Tibial artery (tissue), 4 donors: ENCODE data around the gene MYRIP.
"Not testable (repeated sequence)": the region's sequence is repeated elsewhere in the genome, so short reads cannot be mapped to it uniquely, and the experiment has no call there.

Experiments
- DNase-seq, 2 donors: peaks; one replicate each; pipeline ENCODE4 v3.0.0-alpha.2; 2019
- H3K27ac ChIP-seq, 2 donors: fragments of 200-600 bp; sonication (generic) in 1 of 2; 1 replicate in 1 of 2; 2 replicates in 1 of 2; pipeline ENCODE4 v1.5.1; 2018 to 2019; ENCODE audit warnings: mild to moderate bottlenecking in 1 of 2
- H3K27me3 ChIP-seq, 2 donors: fragments of 200-600 bp; sonication (generic) in 1 of 2; one replicate each; pipeline versions ENCODE4 v1.5.1 to v1.6.0; 2016 to 2019
- H3K36me3 ChIP-seq, 3 donors: fragments of 200-600 bp; sonication (generic) in 2 of 3; one replicate each; pipeline ENCODE4 v1.5.1; 2016 to 2019; ENCODE audit warnings: mild to moderate bottlenecking in 2 of 3
- H3K4me1 ChIP-seq, 4 donors: fragments of 200-600 bp; sonication (generic) in 2 of 4; 1 replicate in 3 of 4; 2 replicates in 1 of 4; pipeline ENCODE4 v1.5.1; 2016 to 2019
- H3K4me3 ChIP-seq, 2 donors: fragments of 200-600 bp; sonication (generic) in 1 of 2; 1 replicate in 1 of 2; 2 replicates in 1 of 2; pipeline ENCODE4 v1.5.1; 2018 to 2019; ENCODE audit warnings: mild to moderate bottlenecking in 2 of 2
- H3K9me3 ChIP-seq, 3 donors: fragments of 200-600 bp; sonication (generic) in 1 of 3; one replicate each; pipeline ENCODE4 v1.5.1; 2016 to 2019
- CTCF ChIP-seq, 2 experiments: fragments of 200-600 bp in 1 of 2; fragments of 450-650 bp in 1 of 2; IDR thresholded peaks; one replicate each; pipeline ENCODE4 v1.5.1; 2017 to 2019; ENCODE audit warnings: antibody characterized with exemption in 2 of 2, mild to moderate bottlenecking in 1 of 2, moderate library complexity in 1 of 2
- intact Hi-C: fragments of 100-400 bp; cut with DNase I; formaldehyde crosslinking; loops from one replicate; pipeline ENCODE4 v1.15.0; 2023; ENCODE audit warnings: low total_unique reads

MYRIP gene

GRCh38 chr3:40083066-40083465, 273.7 kb downstream of the MYRIP start:
- intact Hi-C loops = no loop called here
- H3K27me3 ChIP-seq = no peaks in the 10 kb centered on the region
- no peaks in the 10 kb centered on the region for H3K36me3 ChIP-seq
- no peak overlapping the region for H3K4me3 ChIP-seq
- H3K27ac ChIP-seq = no peak overlapping the region
- TF ChIP-seq CTCF (IDR thresholded peaks at IDR 0.05) = no peak
- DNase-seq = no peak
- H3K9me3 ChIP-seq = no peaks in the 10 kb centered on the region
- H3K4me1 ChIP-seq = peaks cover 0 to 29% (median 22%) of the 10 kb centered on the region in 4 donors

GRCh38 chr3:40084424-40084823, 275.0 kb downstream of the MYRIP start:
- H3K9me3 ChIP-seq, H3K27me3 ChIP-seq: not testable (repeated sequence)
- H3K4me1 ChIP-seq = peaks cover 0 to 16% (median 12%) of the 10 kb centered on the region in 4 donors

GRCh38 chr3:40086890-40087883, 277.8 kb downstream of the MYRIP start:
- H3K4me3 ChIP-seq = no peak overlapping the region
- intact Hi-C loops = no loop called here
- no peaks in the 10 kb centered on the region for H3K9me3 ChIP-seq
- no peak for DNase-seq
- peaks cover 0 to 14% (median 0%) of the 10 kb centered on the region in 4 donors for H3K4me1 ChIP-seq
- H3K27ac ChIP-seq = no peak overlapping the region
- no peaks in the 10 kb centered on the region for H3K27me3 ChIP-seq
- no peaks in the 10 kb centered on the region for H3K36me3 ChIP-seq
- no peak for TF ChIP-seq CTCF (IDR thresholded peaks at IDR 0.05)

More at GRCh38 chr3:40084424-40084823, 275.0 kb downstream of the MYRIP start:
- DNase-seq, H3K36me3 ChIP-seq, H3K4me3 ChIP-seq, H3K27ac ChIP-seq, intact Hi-C loops: not testable (repeated sequence)

- Histone ChIP-seq H3K27ac (no peak overlapping the region), H3K9me3 (no peaks in the 10 kb centered on the region)
Measured at GRCh38 chr3:40088527-40089170, 279.2 kb downstream of the MYRIP start.

GRCh38 chr3:40096661-40097111, 287.3 kb downstream of the MYRIP start:
- Histone ChIP-seq H3K4me1 (peaks cover 0 to 30% (median 18%) of the 10 kb centered on the region in 4 donors), H3K27ac (peak overlapping the region; percentile 69 to 71), H3K27me3 (no peaks in the 10 kb centered on the region), H3K36me3 (no peaks in the 10 kb centered on the region), H3K4me3 (no peak overlapping the region), H3K9me3 (peaks cover 0 to 6% (median 0%) of the 10 kb centered on the region in 3 donors)
- intact Hi-C loops = no loop called here
- DNase-seq = peak; percentile 66 to 88
- no peak for TF ChIP-seq CTCF (IDR thresholded peaks at IDR 0.05)

More at GRCh38 chr3:40088527-40089170, 279.2 kb downstream of the MYRIP start:
- no peak for TF ChIP-seq CTCF (IDR thresholded peaks at IDR 0.05)
- Histone ChIP-seq H3K36me3 (no peaks in the 10 kb centered on the region), H3K4me1 (peaks cover 0 to 14% (median 0%) of the 10 kb centered on the region in 4 donors), H3K4me3 (no peak overlapping the region), H3K27me3 (no peaks in the 10 kb centered on the region)
- intact Hi-C loops = no loop called here
- DNase-seq = no peak
